ENCODE measurements around the gene RHOJ.

The RHOJ gene

DNA sequence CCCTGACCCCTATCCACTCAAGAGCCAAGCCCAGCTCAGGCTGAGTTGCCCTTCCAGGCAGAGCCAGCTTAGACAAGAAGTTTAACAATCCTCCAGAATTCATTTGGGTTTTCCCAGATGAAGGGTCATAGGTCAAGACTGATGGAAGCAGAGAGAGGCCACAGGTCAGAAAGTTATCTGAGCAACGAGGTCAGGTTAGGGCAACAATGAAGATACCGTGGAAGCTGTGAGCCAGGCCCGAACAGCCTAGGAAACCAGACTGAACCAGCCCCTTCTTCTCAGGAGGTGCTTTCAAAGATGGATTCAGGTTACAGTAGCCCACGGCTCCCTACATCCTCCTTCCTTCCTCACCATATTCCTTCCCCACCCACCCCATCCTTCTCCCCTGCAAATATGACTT lies 53.1 kb downstream of the RHOJ start:
- H3K4me3 ChIP-seq (ENCODE audit: low read length in 2 of 2): no peak overlapping the region
- H3K9ac ChIP-seq (ENCODE audit: low read depth in 1 of 2, low read length in 2 of 2): no peak overlapping the region
- H3K27ac ChIP-seq (ENCODE audit: low read depth in 2 of 2, low read length in 2 of 2): no peak overlapping the region
- H3K4me1 ChIP-seq (ENCODE audit: control insufficient read depth in 2 of 2, insufficient read depth in 2 of 2, low read length in 2 of 2): no peaks in the 10 kb centered on the region
- no peaks in the 10 kb centered on the region for H3K36me3 ChIP-seq (ENCODE audit: control insufficient read depth in 2 of 2, insufficient read depth in 2 of 2, low read length in 2 of 2)
- H3K27me3 ChIP-seq (ENCODE audit: control insufficient read depth in 2 of 2, insufficient read depth in 2 of 2, low read length in 2 of 2): no peaks in the 10 kb centered on the region
- H3K9me3 ChIP-seq (ENCODE audit: control insufficient read depth in 2 of 2, low read length in 2 of 2): no peaks in the 10 kb centered on the region

DNA sequence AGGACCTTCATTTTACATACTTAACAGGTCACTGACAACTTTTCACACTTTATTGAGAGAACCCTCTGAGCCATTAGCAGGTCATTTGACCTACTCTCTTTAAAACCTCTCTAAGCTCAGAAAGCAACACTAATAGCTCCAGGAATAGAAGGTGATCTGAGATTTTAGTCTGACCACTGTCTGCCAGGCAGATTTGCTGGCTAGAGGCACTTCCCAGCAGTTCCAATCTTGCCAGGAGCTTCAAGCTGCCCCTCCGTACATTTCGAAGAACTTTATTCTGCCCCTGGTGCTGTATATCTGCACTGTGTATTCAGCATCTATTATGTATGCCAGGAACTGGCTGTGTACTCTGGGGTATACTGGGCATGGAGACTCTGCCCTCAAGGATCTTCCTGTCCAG lies 58.2 kb downstream of the RHOJ start:
- H3K27me3 ChIP-seq (ENCODE audit: control insufficient read depth in 2 of 2, insufficient read depth in 2 of 2, low read length in 2 of 2): no peaks in the 10 kb centered on the region
- H3K4me1 ChIP-seq (ENCODE audit: control insufficient read depth in 2 of 2, insufficient read depth in 2 of 2, low read length in 2 of 2): no peaks in the 10 kb centered on the region
- H3K9ac ChIP-seq (ENCODE audit: low read depth in 1 of 2, low read length in 2 of 2): no peak overlapping the region
- no peak overlapping the region for H3K4me3 ChIP-seq (ENCODE audit: low read length in 2 of 2)
- H3K36me3 ChIP-seq (ENCODE audit: control insufficient read depth in 2 of 2, insufficient read depth in 2 of 2, low read length in 2 of 2): no peaks in the 10 kb centered on the region
- no peaks in the 10 kb centered on the region for H3K9me3 ChIP-seq (ENCODE audit: control insufficient read depth in 2 of 2, low read length in 2 of 2)
- no peak overlapping the region for H3K27ac ChIP-seq (ENCODE audit: low read depth in 2 of 2, low read length in 2 of 2)

GRCh38 chr14:63266106-63266505 lies 61.9 kb downstream of the RHOJ start:
- no peak overlapping the region for H3K9ac ChIP-seq (ENCODE audit: low read depth in 1 of 2, low read length in 2 of 2)
- no peak overlapping the region for H3K4me3 ChIP-seq (ENCODE audit: low read length in 2 of 2)
- no peaks in the 10 kb centered on the region for H3K27me3 ChIP-seq (ENCODE audit: control insufficient read depth in 2 of 2, insufficient read depth in 2 of 2, low read length in 2 of 2)
- no peaks in the 10 kb centered on the region for H3K36me3 ChIP-seq (ENCODE audit: control insufficient read depth in 2 of 2, insufficient read depth in 2 of 2, low read length in 2 of 2)
- no peaks in the 10 kb centered on the region for H3K4me1 ChIP-seq (ENCODE audit: control insufficient read depth in 2 of 2, insufficient read depth in 2 of 2, low read length in 2 of 2)
- no peak overlapping the region for H3K27ac ChIP-seq (ENCODE audit: low read depth in 2 of 2, low read length in 2 of 2)
- no peaks in the 10 kb centered on the region for H3K9me3 ChIP-seq (ENCODE audit: control insufficient read depth in 2 of 2, low read length in 2 of 2)

DNA sequence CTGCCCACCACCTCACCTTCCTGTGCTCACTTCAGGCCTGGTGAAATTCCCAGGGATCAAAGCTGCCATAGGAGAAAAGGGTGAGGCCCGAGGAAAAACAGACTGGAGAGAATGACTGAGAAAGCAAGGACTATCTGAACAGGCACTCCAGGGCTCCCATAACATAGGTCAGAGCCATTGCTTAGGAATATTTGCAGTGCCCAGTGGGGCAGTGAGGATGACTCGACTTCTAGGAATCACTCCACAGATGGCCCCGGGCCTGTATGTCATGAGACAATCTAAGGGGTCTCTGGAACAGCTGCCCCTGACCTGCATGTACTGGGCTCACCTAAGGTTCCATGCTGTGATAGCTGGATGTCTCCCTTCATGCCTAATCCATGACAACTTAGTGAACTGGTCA lies 62.9 kb downstream of the RHOJ start:
- Histone ChIP-seq H3K36me3 (ENCODE audit: control insufficient read depth in 2 of 2, insufficient read depth in 2 of 2, low read length in 2 of 2) (no peaks in the 10 kb centered on the region), H3K27ac (ENCODE audit: low read depth in 2 of 2, low read length in 2 of 2) (no peak overlapping the region), H3K27me3 (ENCODE audit: control insufficient read depth in 2 of 2, insufficient read depth in 2 of 2, low read length in 2 of 2) (no peaks in the 10 kb centered on the region), H3K4me1 (ENCODE audit: control insufficient read depth in 2 of 2, insufficient read depth in 2 of 2, low read length in 2 of 2) (no peaks in the 10 kb centered on the region), H3K9ac (ENCODE audit: low read depth in 1 of 2, low read length in 2 of 2) (no peak overlapping the region), H3K4me3 (ENCODE audit: low read length in 2 of 2) (no peak overlapping the region), H3K9me3 (ENCODE audit: control insufficient read depth in 2 of 2, low read length in 2 of 2) (no peaks in the 10 kb centered on the region)

GRCh38 chr14:63268771-63269170 lies 64.5 kb downstream of the RHOJ start:
- H3K27ac ChIP-seq (ENCODE audit: low read depth in 2 of 2, low read length in 2 of 2): no peak overlapping the region

GRCh38 chr14:63269561-63270225 lies 65.5 kb downstream of the RHOJ start:
- H3K4me1 ChIP-seq (ENCODE audit: control insufficient read depth in 2 of 2, insufficient read depth in 2 of 2, low read length in 2 of 2): no peaks in the 10 kb centered on the region
- H3K27ac ChIP-seq (ENCODE audit: low read depth in 2 of 2, low read length in 2 of 2): no peak overlapping the region
- H3K4me3 ChIP-seq (ENCODE audit: low read length in 2 of 2): no peak overlapping the region
- no peaks in the 10 kb centered on the region for H3K36me3 ChIP-seq (ENCODE audit: control insufficient read depth in 2 of 2, insufficient read depth in 2 of 2, low read length in 2 of 2)
- H3K9me3 ChIP-seq (ENCODE audit: control insufficient read depth in 2 of 2, low read length in 2 of 2): no peaks in the 10 kb centered on the region
- no peak overlapping the region for H3K9ac ChIP-seq (ENCODE audit: low read depth in 1 of 2, low read length in 2 of 2)
- H3K27me3 ChIP-seq (ENCODE audit: control insufficient read depth in 2 of 2, insufficient read depth in 2 of 2, low read length in 2 of 2): no peaks in the 10 kb centered on the region

More at GRCh38 chr14:63268771-63269170, 64.5 kb downstream of the RHOJ start:
- Histone ChIP-seq H3K27me3 (ENCODE audit: control insufficient read depth in 2 of 2, insufficient read depth in 2 of 2, low read length in 2 of 2) (no peaks in the 10 kb centered on the region), H3K4me1 (ENCODE audit: control insufficient read depth in 2 of 2, insufficient read depth in 2 of 2, low read length in 2 of 2) (no peaks in the 10 kb centered on the region), H3K4me3 (ENCODE audit: low read length in 2 of 2) (no peak overlapping the region), H3K9me3 (ENCODE audit: control insufficient read depth in 2 of 2, low read length in 2 of 2) (no peaks in the 10 kb centered on the region), H3K36me3 (ENCODE audit: control insufficient read depth in 2 of 2, insufficient read depth in 2 of 2, low read length in 2 of 2) (no peaks in the 10 kb centered on the region), H3K9ac (ENCODE audit: low read depth in 1 of 2, low read length in 2 of 2) (no peak overlapping the region)

GRCh38 chr14:63273129-63273528 lies 68.9 kb downstream of the RHOJ start:
- no peaks in the 10 kb centered on the region for H3K36me3 ChIP-seq (ENCODE audit: control insufficient read depth in 2 of 2, insufficient read depth in 2 of 2, low read length in 2 of 2)
- H3K4me3 ChIP-seq (ENCODE audit: low read length in 2 of 2): no peak overlapping the region
- H3K27me3 ChIP-seq (ENCODE audit: control insufficient read depth in 2 of 2, insufficient read depth in 2 of 2, low read length in 2 of 2): no peaks in the 10 kb centered on the region
- no peaks in the 10 kb centered on the region for H3K9me3 ChIP-seq (ENCODE audit: control insufficient read depth in 2 of 2, low read length in 2 of 2)
- no peaks in the 10 kb centered on the region for H3K4me1 ChIP-seq (ENCODE audit: control insufficient read depth in 2 of 2, insufficient read depth in 2 of 2, low read length in 2 of 2)
- H3K27ac ChIP-seq (ENCODE audit: low read depth in 2 of 2, low read length in 2 of 2): no peak overlapping the region
- no peak overlapping the region for H3K9ac ChIP-seq (ENCODE audit: low read depth in 1 of 2, low read length in 2 of 2)

DNA sequence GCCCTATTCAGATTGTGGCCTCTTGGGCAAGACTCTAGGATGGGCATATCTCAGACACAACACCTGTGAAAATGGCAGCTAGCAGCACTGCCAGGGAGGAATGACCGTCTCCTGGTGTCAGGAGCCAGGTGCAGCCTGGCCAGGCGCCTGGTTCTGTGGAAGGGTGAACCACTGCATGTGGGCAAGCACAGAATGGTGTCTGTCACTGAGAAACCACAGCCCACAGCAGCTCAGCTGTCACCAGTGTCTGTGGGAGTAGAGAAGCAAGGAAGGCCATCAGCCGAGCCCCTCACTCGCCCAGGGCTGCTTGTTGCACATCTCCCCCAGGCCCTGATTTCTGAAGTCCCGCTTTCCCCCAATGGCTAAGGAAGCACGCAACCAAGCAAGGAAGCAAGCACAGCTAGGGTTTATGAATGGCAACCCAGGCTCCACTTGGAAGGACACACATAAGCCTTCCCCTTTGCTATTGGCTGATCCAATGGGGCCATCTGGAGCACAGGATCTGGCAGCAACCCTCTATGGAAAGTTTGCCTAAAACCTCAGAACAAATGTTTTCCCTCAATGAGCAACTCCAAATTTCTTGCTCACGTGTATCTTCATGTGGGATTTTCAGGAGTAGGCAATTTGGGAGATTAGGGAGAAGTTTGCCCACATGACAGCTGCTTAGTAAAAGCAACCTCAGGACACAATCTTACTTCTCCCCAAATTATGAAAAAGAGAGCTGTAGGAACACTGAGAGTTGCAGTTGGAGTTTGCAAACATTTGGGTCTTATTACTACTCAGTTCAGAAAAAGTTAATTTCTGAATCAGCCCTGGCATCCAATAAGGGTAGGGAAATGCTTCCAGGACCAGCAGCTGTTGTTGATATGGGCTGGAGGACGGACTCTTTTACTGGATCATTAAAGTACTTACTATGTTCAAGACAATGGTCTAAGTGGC lies 69.7 kb downstream of the RHOJ start:
- Histone ChIP-seq H3K27ac (ENCODE audit: low read depth in 2 of 2, low read length in 2 of 2) (peak overlapping the region in 1 of 2 donors; percentile 2), H3K9me3 (ENCODE audit: control insufficient read depth in 2 of 2, low read length in 2 of 2) (no peaks in the 10 kb centered on the region), H3K4me1 (ENCODE audit: control insufficient read depth in 2 of 2, insufficient read depth in 2 of 2, low read length in 2 of 2) (no peaks in the 10 kb centered on the region), H3K4me3 (ENCODE audit: low read length in 2 of 2) (no peak overlapping the region), H3K9ac (ENCODE audit: low read depth in 1 of 2, low read length in 2 of 2) (no peak overlapping the region), H3K27me3 (ENCODE audit: control insufficient read depth in 2 of 2, insufficient read depth in 2 of 2, low read length in 2 of 2) (no peaks in the 10 kb centered on the region), H3K36me3 (ENCODE audit: control insufficient read depth in 2 of 2, insufficient read depth in 2 of 2, low read length in 2 of 2) (no peaks in the 10 kb centered on the region)

GRCh38 chr14:63275611-63276010 lies 71.4 kb downstream of the RHOJ start:
- Histone ChIP-seq H3K9me3 (ENCODE audit: control insufficient read depth in 2 of 2, low read length in 2 of 2) (no peaks in the 10 kb centered on the region), H3K27me3 (ENCODE audit: control insufficient read depth in 2 of 2, insufficient read depth in 2 of 2, low read length in 2 of 2) (no peaks in the 10 kb centered on the region), H3K27ac (ENCODE audit: low read depth in 2 of 2, low read length in 2 of 2) (no peak overlapping the region), H3K4me1 (ENCODE audit: control insufficient read depth in 2 of 2, insufficient read depth in 2 of 2, low read length in 2 of 2) (no peaks in the 10 kb centered on the region), H3K4me3 (ENCODE audit: low read length in 2 of 2) (no peak overlapping the region), H3K36me3 (ENCODE audit: control insufficient read depth in 2 of 2, insufficient read depth in 2 of 2, low read length in 2 of 2) (no peaks in the 10 kb centered on the region), H3K9ac (ENCODE audit: low read depth in 1 of 2, low read length in 2 of 2) (no peak overlapping the region)

- H3K4me3 ChIP-seq (ENCODE audit: low read length in 2 of 2): no peak overlapping the region
- no peak overlapping the region for H3K27ac ChIP-seq (ENCODE audit: low read depth in 2 of 2, low read length in 2 of 2)
- no peak overlapping the region for H3K9ac ChIP-seq (ENCODE audit: low read depth in 1 of 2, low read length in 2 of 2)
- H3K4me1 ChIP-seq (ENCODE audit: control insufficient read depth in 2 of 2, insufficient read depth in 2 of 2, low read length in 2 of 2): no peaks in the 10 kb centered on the region
- H3K27me3 ChIP-seq (ENCODE audit: control insufficient read depth in 2 of 2, insufficient read depth in 2 of 2, low read length in 2 of 2): no peaks in the 10 kb centered on the region
- no peaks in the 10 kb centered on the region for H3K9me3 ChIP-seq (ENCODE audit: control insufficient read depth in 2 of 2, low read length in 2 of 2)
- H3K36me3 ChIP-seq (ENCODE audit: control insufficient read depth in 2 of 2, insufficient read depth in 2 of 2, low read length in 2 of 2): no peaks in the 10 kb centered on the region
These were observed 71.8 kb downstream of the RHOJ start for GRCh38 chr14:63276016-63276415.
